B cell (primary cell): ENCODE results near the gene LPCAT1. TPM values are rescaled to one million over a fixed set of nuclear protein-coding genes. Genes with fewer than 3 reads are reported as not detected.

Experiments
- ATAC-seq: fragments of 200-7000 bp; cut with Tn5 transposase; one replicate; pipeline ENCODE4 v1.10.0; 2021; ENCODE audit warnings: low read depth, mild to moderate bottlenecking, moderate number of reproducible peaks, moderate library complexity
- CTCF ChIA-PET: fragments of 350-600 bp; sonication (Branson Sonifier 250); formaldehyde crosslinking; loops from one replicate; lab custom pipeline; 2021; ENCODE audit warnings: antibody characterized with exemption, inconsistent platforms; lab: Charles Lee
- POLR2A ChIA-PET: fragments of 350-600 bp; sonication (Branson Sonifier 250); formaldehyde crosslinking; loops from one replicate; lab custom pipeline; 2021; ENCODE audit warnings: antibody characterized with exemption; lab: Charles Lee
- DNase-seq: peaks from one replicate; pipeline ENCODE4 v3.0.0; 2013
- H2AFZ ChIP-seq: 2 replicates; pipeline ENCODE4 v1.6.1; 2012; ENCODE audit warnings: mild to moderate bottlenecking, low read depth, low read length; ENCODE audit not compliant: insufficient read depth, poor library complexity, severe bottlenecking
- H3K27ac ChIP-seq, 2 donors: 1 replicate in 1 of 2; 2 replicates in 1 of 2; pipeline ENCODE4 v1.5.1; 2012 to 2013; ENCODE audit warnings: low read length in 2 of 2, mild to moderate bottlenecking in 2 of 2, moderate library complexity in 1 of 2
- H3K27me3 ChIP-seq, 4 experiments: fragments of 200-600 bp in 1 of 4; sonication (generic) in 1 of 4; replicated peaks in 1 of 4; 1 replicate in 2 of 4; 2 replicates in 2 of 4; pipeline versions ENCODE4 v1.6.1 to v1.7.0; 2013 to 2016; ENCODE audit warnings: low read length in 3 of 4, mild to moderate bottlenecking in 2 of 4, mixed read lengths in 1 of 4, moderate library complexity in 1 of 4; ENCODE audit not compliant: insufficient read depth in 4 of 4, control insufficient read depth in 3 of 4; ENCODE audit errors: control extremely low read depth in 1 of 4
- H3K36me3 ChIP-seq, 2 experiments: replicated peaks in 1 of 2; 1 replicate in 1 of 2; 2 replicates in 1 of 2; pipeline versions ENCODE4 v1.6.1 to v1.7.1; 2013; ENCODE audit warnings: low read length in 1 of 2; ENCODE audit not compliant: insufficient read depth in 2 of 2, control insufficient read depth in 1 of 2; ENCODE audit errors: control extremely low read depth in 1 of 2, extremely low read depth in 1 of 2
- H3K4me1 ChIP-seq, 2 donors: fragments of 200-600 bp in 1 of 2; sonication (generic) in 1 of 2; 1 replicate in 1 of 2; 2 replicates in 1 of 2; pipeline versions ENCODE4 v1.5.1 to v1.6.1; 2013 to 2017; ENCODE audit warnings: low read length in 2 of 2; ENCODE audit not compliant: control insufficient read depth in 2 of 2, insufficient read depth in 2 of 2
- H3K4me2 ChIP-seq: replicated peaks from 2 replicates; pipeline ENCODE3; 2012; ENCODE audit warnings: mild to moderate bottlenecking, low read depth, low read length; ENCODE audit not compliant: poor library complexity, severe bottlenecking
- H3K4me3 ChIP-seq, 5 experiments: fragments of 200-600 bp in 1 of 5; sonication (generic) in 1 of 5; 1 replicate in 3 of 5; 2 replicates in 2 of 5; pipeline versions ENCODE4 v1.5.1 to v1.7.0; 2011 to 2016; ENCODE audit warnings: low read length in 4 of 5, mild to moderate bottlenecking in 4 of 5, low read depth in 2 of 5, control low read depth in 1 of 5, moderate library complexity in 1 of 5; ENCODE audit not compliant: insufficient read depth in 1 of 5; ENCODE audit errors: control extremely low read depth in 1 of 5, extremely low read depth in 1 of 5
- H3K79me2 ChIP-seq: fragments of 200-600 bp; sonication (generic); one replicate; pipeline ENCODE4 v1.6.0; 2016; ENCODE audit warnings: low read length; ENCODE audit not compliant: control insufficient read depth, insufficient read depth
- H3K9ac ChIP-seq: fragments of 200-600 bp; sonication (generic); 2 replicates; pipeline ENCODE4 v1.6.1; 2017; ENCODE audit warnings: mild to moderate bottlenecking, low read length, moderate library complexity
- H3K9me3 ChIP-seq, 3 donors: one replicate each; pipeline versions ENCODE4 v1.6.1 to v1.7.1; 2013; ENCODE audit warnings: low read length in 2 of 3; ENCODE audit not compliant: control insufficient read depth in 2 of 3, insufficient read depth in 1 of 3; ENCODE audit errors: control extremely low read depth in 1 of 3
- H4K20me1 ChIP-seq: 2 replicates; pipeline ENCODE4 v1.6.0; 2012; ENCODE audit warnings: mild to moderate bottlenecking, low read length; ENCODE audit not compliant: insufficient read depth, control insufficient read depth, poor library complexity, severe bottlenecking
- H3K27ac Mint-ChIP-seq: one replicate; pipeline ENCODE4 v1.8.0; 2021; ENCODE audit warnings: mixed read lengths
- H3K27me3 Mint-ChIP-seq: one replicate; pipeline ENCODE4 v1.8.0; 2021; ENCODE audit warnings: mixed read lengths
- H3K4me1 Mint-ChIP-seq: one replicate; pipeline ENCODE4 v1.8.0; 2021; ENCODE audit warnings: mixed read lengths
- H3K4me3 Mint-ChIP-seq: one replicate; pipeline ENCODE4 v1.8.0; 2021; ENCODE audit warnings: mixed read lengths
- H3K9me3 Mint-ChIP-seq: one replicate; pipeline ENCODE4 v1.8.0; 2022; ENCODE audit warnings: mixed read lengths; ENCODE audit not compliant: insufficient read depth
- CTCF ChIP-seq: fragments of 200-600 bp; IDR thresholded peaks from one replicate; pipeline ENCODE4 v1.8.0; 2022; ENCODE audit warnings: antibody characterized with exemption, mild to moderate bottlenecking
- EZH2 ChIP-seq: IDR thresholded peaks from 2 replicates; pipeline ENCODE4 v1.6.1; 2012; ENCODE audit warnings: borderline replicate concordance, low read depth, mild to moderate bottlenecking, moderate library complexity, low read length; ENCODE audit not compliant: insufficient read depth, poor library complexity, severe bottlenecking
- WGBS: methylation state at CpG from one replicate; pipeline ENCODE4 v1.1.5; 2013; ENCODE audit warnings: missing lambda C conversion rate; ENCODE audit not compliant: insufficient coverage; 5-methylcytosine and 5-hydroxymethylcytosine counted together
- intact Hi-C: fragments of 100-400 bp; cut with micrococcal nuclease; formaldehyde crosslinking; loops from one replicate; pipeline ENCODE4 v1.10.0; 2022
- polyA plus RNA-seq: library from polyadenylated mRNA; depleted of rRNA; stranded (reverse); fragments of >200 nt; gene quantifications from 2 replicates; pipeline ENCODE4 v1.2.3, GENCODE V29; 2012
- total RNA-seq, 2 donors: library from RNA; stranded (reverse); fragments of 120-200 nt in 1 of 2; gene quantifications; 1 replicate in 1 of 2; 2 replicates in 1 of 2; pipeline versions ENCODE4 v1.2.3 to v1.2.4, GENCODE V29; 2013 to 2022

Gene LPCAT1
- total and polyA plus RNA-seq, 2 donors (not counting 1 experiment from before 2014, with no cell fraction given) = 94.8 to 159 TPM

- H2AFZ ChIP-seq = no peak overlapping the region
- intact Hi-C loops = no loop called here
- no peaks in the 10 kb centered on the region for H3K27me3 Mint-ChIP-seq
- H3K9me3 Mint-ChIP-seq = no peaks in the 10 kb centered on the region
- H3K9me3 ChIP-seq = no peaks in the 10 kb centered on the region
- TF ChIP-seq EZH2 = no peak
- no peak for TF ChIP-seq CTCF
- no peak overlapping the region for H3K4me3 Mint-ChIP-seq
- POLR2A ChIA-PET = interaction anchor here (1.5 kb wide), 1 partner anchor 25 kb away, joined by 4 read pairs; no protein-coding TSS in a partner anchor
- H3K79me2 ChIP-seq = peaks cover 100% of the 10 kb centered on the region
- no peaks in the 10 kb centered on the region for H3K27me3 ChIP-seq
- ATAC-seq (no peak), DNase-seq (no peak)
- H3K4me1 Mint-ChIP-seq = peaks cover 47% of the 10 kb centered on the region
- peaks cover 40% of the 10 kb centered on the region for H4K20me1 ChIP-seq
- peaks cover 0 to 65% of the 10 kb centered on the region in 2 experiments for H3K36me3 ChIP-seq
- peak overlapping the region in 1 of 2 donors; percentile 76 for H3K27ac ChIP-seq
- CTCF ChIA-PET = interaction anchor here (0.8 kb wide), 1 partner anchor 25 kb away, joined by 4 read pairs; no protein-coding TSS in a partner anchor
- peak overlapping the region; percentile 8 for H3K4me2 ChIP-seq
- H3K27ac Mint-ChIP-seq = no peak overlapping the region
- 81% methylated on average over 17 of the region's 18 CpGs for WGBS
- no peak overlapping the region for H3K4me3 ChIP-seq
- H3K9ac ChIP-seq = no peak overlapping the region
- H3K4me1 ChIP-seq = peaks cover 14 to 41% of the 10 kb centered on the region in 2 donors
These were observed 13.6 kb downstream of the LPCAT1 start for GRCh38 chr5:1510151-1510561.

- WGBS = 94% methylated on average over 21 of the region's 30 CpGs
- H3K9me3 Mint-ChIP-seq = no peaks in the 10 kb centered on the region
- Histone ChIP-seq H3K27ac (peak overlapping the region in 1 of 2 donors; percentile 76), H3K9me3 (no peaks in the 10 kb centered on the region), H3K4me3 (no peak overlapping the region), H3K79me2 (peaks cover 100% of the 10 kb centered on the region), H3K4me1 (peaks cover 20 to 47% of the 10 kb centered on the region in 2 donors), H4K20me1 (peaks cover 34% of the 10 kb centered on the region), H3K36me3 (peaks cover 0 to 62% of the 10 kb centered on the region in 2 experiments), H2AFZ (no peak overlapping the region), H3K4me2 (no peak overlapping the region), H3K9ac (no peak overlapping the region), H3K27me3 (no peaks in the 10 kb centered on the region)
- intact Hi-C loops = no loop called here
- H3K27me3 Mint-ChIP-seq = no peaks in the 10 kb centered on the region
- H3K4me1 Mint-ChIP-seq = peaks cover 52% of the 10 kb centered on the region
- CTCF ChIA-PET = interaction anchor here (0.8 kb wide), 1 partner anchor 25 kb away, joined by 4 read pairs; no protein-coding TSS in a partner anchor
- DNase-seq (peak; percentile 1), ATAC-seq (no peak)
- H3K27ac Mint-ChIP-seq = peak overlapping the region; percentile 37
- POLR2A ChIA-PET = interaction anchor here (1.5 kb wide), 1 partner anchor 25 kb away, joined by 4 read pairs; no protein-coding TSS in a partner anchor
- H3K4me3 Mint-ChIP-seq = no peak overlapping the region
- TF ChIP-seq CTCF (no peak), EZH2 (no peak)
These were observed 14.2 kb downstream of the LPCAT1 start for GRCh38 chr5:1509346-1510085.
